Uterus (tissue), 4 donors: ENCODE data around the gene ZCCHC14. TPM values are rescaled to one million over a fixed set of nuclear protein-coding genes. Genes with fewer than 3 reads are reported as not detected.

ENCODE experiments used
- DNase-seq, 2 donors: peaks; one replicate each; pipeline ENCODE4 v3.0.0-alpha.2; 2019 to 2020
- H3K27ac ChIP-seq, 2 donors: fragments of 200-600 bp; sonication (generic); 1 replicate in 1 of 2; 2 replicates in 1 of 2; pipeline ENCODE4 v1.5.1; 2016 to 2018
- H3K27me3 ChIP-seq, 2 donors: fragments of 200-600 bp; sonication (generic); one replicate each; pipeline ENCODE4 v1.5.1; 2018 to 2019; ENCODE audit warnings: control low read depth in 1 of 2
- H3K36me3 ChIP-seq, 2 donors: fragments of 200-600 bp; sonication (generic); one replicate each; pipeline ENCODE4 v1.5.1; 2019; ENCODE audit warnings: control low read depth in 1 of 2
- H3K4me1 ChIP-seq, 2 donors: fragments of 200-600 bp; sonication (generic); one replicate each; pipeline ENCODE4 v1.5.1; 2018 to 2019; ENCODE audit warnings: control low read depth in 1 of 2
- H3K4me3 ChIP-seq, 2 donors: fragments of 200-600 bp; sonication (generic); 1 replicate in 1 of 2; 2 replicates in 1 of 2; pipeline ENCODE4 v1.5.1; 2018 to 2019; ENCODE audit warnings: mild to moderate bottlenecking in 1 of 2
- H3K9me3 ChIP-seq, 2 donors: fragments of 200-600 bp; sonication (generic); one replicate each; pipeline ENCODE4 v1.5.1; 2019; ENCODE audit warnings: control low read depth in 1 of 2
- CTCF ChIP-seq, 4 experiments: fragments of 200-600 bp in 2 of 4; fragments of 450-650 bp in 2 of 4; sonication (generic) in 2 of 4; IDR thresholded peaks; one replicate each; pipeline ENCODE4 v1.5.1; 2016 to 2019; ENCODE audit warnings: antibody characterized with exemption in 4 of 4, mild to moderate bottlenecking in 2 of 4, moderate library complexity in 1 of 4
- POLR2A ChIP-seq, 2 donors: fragments of 450-650 bp; IDR thresholded peaks; one replicate each; pipeline ENCODE4 v1.6.1; 2016; ENCODE audit warnings: antibody characterized with exemption in 2 of 2, mild to moderate bottlenecking in 1 of 2, moderate library complexity in 1 of 2
- intact Hi-C: fragments of 100-400 bp; cut with DNase I; formaldehyde crosslinking; loops from one replicate; pipeline ENCODE4 v1.15.1; 2023; ENCODE audit warnings: low total_unique reads
- total RNA-seq, 4 donors: library from RNA; depleted of rRNA in 3 of 4; stranded (reverse); fragments of >200 nt in 3 of 4; gene quantifications; one replicate each; pipeline versions ENCODE4 v1.1.0 to v1.2.4, GENCODE V29; 2014 to 2023
- donor health status: DM: yes; HTN: yes; CAD: no.

ZCCHC14 gene
- total RNA-seq, 4 donors from 2014 or later, result 9.2 to 33.0 (median 20.6) TPM

GRCh38 chr16:87372305-87372704, 120.5 kb downstream of the ZCCHC14 start:
- peaks cover 0 to 17% of the 10 kb centered on the region in 2 donors for H3K4me1 ChIP-seq
- no peak for DNase-seq

GRCh38 chr16:87371261-87371866, 121.5 kb downstream of the ZCCHC14 start:
- intact Hi-C loops, result no loop called here
- no peak overlapping the region for H3K4me3 ChIP-seq
- H3K27me3 ChIP-seq, result no peaks in the 10 kb centered on the region
- H3K4me1 ChIP-seq, result peaks cover 0 to 17% of the 10 kb centered on the region in 2 donors
- H3K9me3 ChIP-seq, result no peaks in the 10 kb centered on the region
- no peaks in the 10 kb centered on the region for H3K36me3 ChIP-seq
- TF ChIP-seq POLR2A (IDR thresholded peaks at IDR 0.05) (no peak), CTCF (IDR thresholded peaks at IDR 0.05) (no peak)
- DNase-seq, result peak in 1 of 2 donors; percentile 43
- peak overlapping the region in 1 of 2 donors; percentile 5 for H3K27ac ChIP-seq

More at GRCh38 chr16:87372305-87372704, 120.5 kb downstream of the ZCCHC14 start:
- intact Hi-C loops, result no loop called here
- Histone ChIP-seq H3K9me3 (no peaks in the 10 kb centered on the region), H3K27ac (no peak overlapping the region), H3K4me3 (no peak overlapping the region), H3K27me3 (no peaks in the 10 kb centered on the region), H3K36me3 (no peaks in the 10 kb centered on the region)
- TF ChIP-seq POLR2A (IDR thresholded peaks at IDR 0.05) (no peak), CTCF (IDR thresholded peaks at IDR 0.05) (no peak)

- Histone ChIP-seq H3K4me3 (no peak overlapping the region), H3K27ac (peak overlapping the region; percentile 13 to 33), H3K27me3 (no peaks in the 10 kb centered on the region), H3K36me3 (no peaks in the 10 kb centered on the region), H3K9me3 (no peaks in the 10 kb centered on the region), H3K4me1 (peaks cover 0 to 17% of the 10 kb centered on the region in 2 donors)
- no peak for TF ChIP-seq POLR2A (IDR thresholded peaks at IDR 0.05)
- TF ChIP-seq CTCF (IDR thresholded peaks at IDR 0.05), result no peak
- DNase-seq, result no peak
- intact Hi-C loops, result loop anchor here (10.0 kb wide), 1 partner anchor 55 kb away; the partner anchor contains the start of gene C16orf95
Observed at GRCh38 chr16:87369796-87370719, 122.8 kb downstream of the ZCCHC14 start.

- H3K4me1 ChIP-seq, result peaks cover 4 to 19% of the 10 kb centered on the region in 2 donors
- TF ChIP-seq CTCF (IDR thresholded peaks at IDR 0.05), result no peak
- TF ChIP-seq POLR2A (IDR thresholded peaks at IDR 0.05), result no peak
Observed at GRCh38 chr16:87369117-87369765, 123.6 kb downstream of the ZCCHC14 start.

More at GRCh38 chr16:87369117-87369765, 123.6 kb downstream of the ZCCHC14 start:
- Histone ChIP-seq H3K27ac (peak overlapping the region; percentile 7 to 33), H3K9me3 (no peaks in the 10 kb centered on the region), H3K36me3 (no peaks in the 10 kb centered on the region), H3K4me3 (no peak overlapping the region), H3K27me3 (no peaks in the 10 kb centered on the region)
- no peak for DNase-seq
- intact Hi-C loops, result loop anchor here (10.0 kb wide), 1 partner anchor 54 kb away; the partner anchor contains the start of gene C16orf95
